Glutamatergic neuron (in vitro differentiated cells): ENCODE data around the gene TOX2. TPM values are rescaled to one million over a fixed set of nuclear protein-coding genes. Genes with fewer than 3 reads are reported as not detected.

Experiments
- DNase-seq: peaks from one replicate; pipeline ENCODE4 v3.0.0; 2022
- H3K27ac Mint-ChIP-seq: one replicate; pipeline ENCODE4 v1.8.0; 2020; ENCODE audit warnings: mild to moderate bottlenecking, mixed read lengths, inconsistent platforms; ENCODE audit not compliant: unreplicated experiment
- H3K27me3 Mint-ChIP-seq: one replicate; pipeline ENCODE4 v1.8.0; 2020; ENCODE audit warnings: mild to moderate bottlenecking, moderate library complexity, mixed read lengths, inconsistent platforms; ENCODE audit not compliant: unreplicated experiment
- H3K36me3 Mint-ChIP-seq: one replicate; pipeline ENCODE4 v1.8.0; 2020; ENCODE audit warnings: mild to moderate bottlenecking, mixed read lengths, inconsistent platforms; ENCODE audit not compliant: unreplicated experiment
- H3K4me1 Mint-ChIP-seq: one replicate; pipeline ENCODE4 v1.8.0; 2020; ENCODE audit warnings: mild to moderate bottlenecking, low read depth, mixed read lengths, inconsistent platforms; ENCODE audit not compliant: unreplicated experiment
- H3K4me3 Mint-ChIP-seq: one replicate; pipeline ENCODE4 v1.8.0; 2020; ENCODE audit warnings: mild to moderate bottlenecking, mixed read lengths, inconsistent platforms; ENCODE audit not compliant: unreplicated experiment
- H3K9me3 Mint-ChIP-seq: one replicate; pipeline ENCODE4 v1.8.0; 2020; ENCODE audit warnings: mild to moderate bottlenecking, moderate library complexity, mixed read lengths, inconsistent platforms; ENCODE audit not compliant: unreplicated experiment
- total RNA-seq: library from RNA; stranded (reverse); fragmentation: NEBNext Ultra II Directional; extraction: Animal tissue kit (Norgen Biotek cat#: 25700); gene quantifications from one replicate; pipeline ENCODE4 v1.2.1, GENCODE V29; 2021; ENCODE audit not compliant: unreplicated experiment
- TF ChIP-seq, protein P1 (sequence below): fragments of 200-600 bp; sonication (generic); IDR thresholded peaks from one replicate; pipeline ENCODE4 v1.5.0; 2021; ENCODE audit not compliant: partially characterized antibody, unreplicated experiment

TOX2 gene
- total RNA-seq, 1 donor from 2014 or later = 11.0 TPM

- TF ChIP-seq, protein P1, sequence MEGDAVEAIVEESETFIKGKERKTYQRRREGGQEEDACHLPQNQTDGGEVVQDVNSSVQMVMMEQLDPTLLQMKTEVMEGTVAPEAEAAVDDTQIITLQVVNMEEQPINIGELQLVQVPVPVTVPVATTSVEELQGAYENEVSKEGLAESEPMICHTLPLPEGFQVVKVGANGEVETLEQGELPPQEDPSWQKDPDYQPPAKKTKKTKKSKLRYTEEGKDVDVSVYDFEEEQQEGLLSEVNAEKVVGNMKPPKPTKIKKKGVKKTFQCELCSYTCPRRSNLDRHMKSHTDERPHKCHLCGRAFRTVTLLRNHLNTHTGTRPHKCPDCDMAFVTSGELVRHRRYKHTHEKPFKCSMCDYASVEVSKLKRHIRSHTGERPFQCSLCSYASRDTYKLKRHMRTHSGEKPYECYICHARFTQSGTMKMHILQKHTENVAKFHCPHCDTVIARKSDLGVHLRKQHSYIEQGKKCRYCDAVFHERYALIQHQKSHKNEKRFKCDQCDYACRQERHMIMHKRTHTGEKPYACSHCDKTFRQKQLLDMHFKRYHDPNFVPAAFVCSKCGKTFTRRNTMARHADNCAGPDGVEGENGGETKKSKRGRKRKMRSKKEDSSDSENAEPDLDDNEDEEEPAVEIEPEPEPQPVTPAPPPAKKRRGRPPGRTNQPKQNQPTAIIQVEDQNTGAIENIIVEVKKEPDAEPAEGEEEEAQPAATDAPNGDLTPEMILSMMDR = no peak
- no peak for DNase-seq
- Mint-ChIP-seq H3K4me1 (no peaks in the 10 kb centered on the region), H3K9me3 (no peaks in the 10 kb centered on the region), H3K27ac (no peak overlapping the region), H3K36me3 (no peaks in the 10 kb centered on the region), H3K4me3 (no peak overlapping the region), H3K27me3 (no peaks in the 10 kb centered on the region)
These were observed 170.2 kb downstream of the TOX2 start for GRCh38 chr20:44084891-44085290.

DNA sequence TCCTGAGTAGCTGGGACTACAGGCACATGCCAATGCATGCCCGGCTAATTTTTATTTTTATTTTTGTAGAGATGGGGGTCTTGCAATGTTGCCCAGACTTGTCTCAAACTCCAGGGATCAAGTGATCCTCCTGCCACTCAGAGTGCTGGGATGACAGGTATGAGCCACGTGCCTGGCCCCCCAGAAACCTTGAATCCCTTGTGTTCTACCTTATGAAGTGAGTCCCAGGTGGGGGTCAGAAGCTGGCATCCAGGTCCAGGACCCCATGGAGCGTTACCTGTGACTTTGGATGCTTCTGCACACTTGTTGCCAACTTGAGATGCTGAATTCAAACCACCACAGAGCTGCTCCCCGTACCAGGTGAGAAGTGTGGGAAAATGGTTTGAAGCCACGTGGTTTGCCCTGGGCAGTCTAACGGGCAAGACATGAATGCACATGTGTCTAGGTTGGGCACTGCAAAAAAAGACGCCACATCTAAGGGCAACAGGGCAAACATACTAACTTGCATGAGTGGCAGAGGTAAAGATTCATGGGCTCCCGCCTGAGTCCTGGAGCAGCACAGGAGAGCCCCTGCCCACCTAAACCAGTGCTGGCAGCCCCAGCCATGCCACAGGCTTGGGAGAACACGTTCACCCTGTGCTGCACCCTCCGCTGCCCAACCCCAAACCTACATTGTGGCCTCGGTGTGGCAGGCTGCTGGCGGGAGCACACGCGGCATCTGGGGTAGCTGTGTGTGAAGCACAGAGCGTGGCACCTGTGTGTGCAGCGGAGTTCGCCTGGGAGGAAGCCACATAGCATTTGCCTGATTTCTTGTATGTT, 171.2 kb downstream of the TOX2 start:
- Mint-ChIP-seq H3K27ac (no peak overlapping the region), H3K36me3 (no peaks in the 10 kb centered on the region), H3K27me3 (no peaks in the 10 kb centered on the region), H3K9me3 (no peaks in the 10 kb centered on the region), H3K4me3 (no peak overlapping the region), H3K4me1 (no peaks in the 10 kb centered on the region)
- DNase-seq = no peak
- TF ChIP-seq, protein P1 = no peak

GRCh38 chr20:44087051-44087856, 172.6 kb downstream of the TOX2 start:
- H3K4me3 Mint-ChIP-seq = no peak overlapping the region
- no peaks in the 10 kb centered on the region for H3K4me1 Mint-ChIP-seq
- no peak for DNase-seq
- no peaks in the 10 kb centered on the region for H3K36me3 Mint-ChIP-seq
- TF ChIP-seq, protein P1 = no peak
- H3K27me3 Mint-ChIP-seq = no peaks in the 10 kb centered on the region
- H3K27ac Mint-ChIP-seq = no peak overlapping the region
- no peaks in the 10 kb centered on the region for H3K9me3 Mint-ChIP-seq

DNA sequence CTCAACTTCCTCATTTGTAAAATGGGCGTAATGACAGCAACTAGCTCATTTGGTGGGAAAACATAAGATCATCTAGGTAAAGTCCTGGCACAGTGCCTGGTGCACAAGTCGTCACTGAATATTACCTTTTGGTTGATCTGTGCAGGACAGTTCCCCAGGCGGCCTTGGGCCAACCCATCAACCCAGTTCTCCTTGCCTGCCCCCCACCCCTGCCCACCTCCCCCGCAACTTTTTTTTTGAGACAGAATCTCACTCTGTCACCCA, 173.1 kb downstream of the TOX2 start:
- no peaks in the 10 kb centered on the region for H3K9me3 Mint-ChIP-seq
- H3K27ac Mint-ChIP-seq = no peak overlapping the region
- H3K36me3 Mint-ChIP-seq = no peaks in the 10 kb centered on the region
- TF ChIP-seq, protein P1 = no peak
- H3K4me3 Mint-ChIP-seq = no peak overlapping the region
- H3K27me3 Mint-ChIP-seq = peaks cover under 1% of the 10 kb centered on the region
- no peak for DNase-seq
- H3K4me1 Mint-ChIP-seq = peaks cover under 1% of the 10 kb centered on the region
